KOPT-K1 (cell line): Measurements from ENCODE around the gene HSD17B10.
"Not testable (repeated sequence)": the region's sequence is repeated elsewhere in the genome, so short reads cannot be mapped to it uniquely, and the experiment has no call there.

ENCODE experiments used
- H3K27ac ChIP-seq: fragments of 200-600 bp; sonication (generic); 2 replicates; pipeline ENCODE4 v1.5.1; 2016; ENCODE audit warnings: antibody characterized with exemption, mild to moderate bottlenecking, low read depth, low read length; ENCODE audit not compliant: poor library complexity, severe bottlenecking
- H3K36me3 ChIP-seq: fragments of 200-600 bp; sonication (generic); 2 replicates; pipeline ENCODE4 v1.5.1; 2017; ENCODE audit warnings: antibody characterized with exemption, mild to moderate bottlenecking, low read length, moderate library complexity; ENCODE audit not compliant: insufficient read depth
- H3K9me3 ChIP-seq: fragments of 200-600 bp; sonication (generic); 2 replicates; pipeline ENCODE4 v1.5.1; 2017; ENCODE audit warnings: antibody characterized with exemption, low read length, mild to moderate bottlenecking; ENCODE audit not compliant: insufficient read depth, poor library complexity, severe bottlenecking

Gene HSD17B10

GRCh38 chrX:53420351-53420750 lies 13.8 kb downstream of the HSD17B10 start:
- H3K27ac ChIP-seq, H3K9me3 ChIP-seq: not testable (repeated sequence)
- peaks cover 22% of the 10 kb centered on the region for H3K36me3 ChIP-seq

- Histone ChIP-seq H3K9me3 (no peaks in the 10 kb centered on the region), H3K36me3 (peaks cover 87% of the 10 kb centered on the region), H3K27ac (no peak overlapping the region)
These were observed 21.7 kb downstream of the HSD17B10 start for GRCh38 chrX:53412446-53412845.

GRCh38 chrX:53403535-53403934 lies 30.6 kb downstream of the HSD17B10 start:
- no peak overlapping the region for H3K27ac ChIP-seq
- H3K9me3 ChIP-seq: no peaks in the 10 kb centered on the region
- H3K36me3 ChIP-seq: peaks cover 97% of the 10 kb centered on the region

GRCh38 chrX:53398216-53398615 lies 36.0 kb downstream of the HSD17B10 start:
- Histone ChIP-seq H3K9me3 (no peaks in the 10 kb centered on the region), H3K36me3 (peaks cover 96% of the 10 kb centered on the region), H3K27ac (no peak overlapping the region)

GRCh38 chrX:53395605-53396298 lies 38.4 kb downstream of the HSD17B10 start:
- no peaks in the 10 kb centered on the region for H3K9me3 ChIP-seq
- no peak overlapping the region for H3K27ac ChIP-seq
- H3K36me3 ChIP-seq: peaks cover 91% of the 10 kb centered on the region

GRCh38 chrX:53383376-53384076 lies 50.6 kb downstream of the HSD17B10 start:
- Histone ChIP-seq H3K9me3 (no peaks in the 10 kb centered on the region), H3K36me3 (peaks cover 97% of the 10 kb centered on the region), H3K27ac (no peak overlapping the region)
